Smooth muscle cell (in vitro differentiated cells): Measurements from ENCODE around the gene ELOVL2. TPM values are rescaled to one million over a fixed set of nuclear protein-coding genes. Genes with fewer than 3 reads are reported as not detected.

Source experiments
- DNase-seq: peaks from one replicate; lab custom pipeline; 2025; ENCODE audit not compliant: unreplicated experiment; lab: John Stamatoyannopoulos, UW
- H2AFZ ChIP-seq: fragments of 200-600 bp; sonication (generic); 2 replicates; pipeline ENCODE4 v1.6.0; 2016; ENCODE audit warnings: antibody characterized with exemption, low read depth, mild to moderate bottlenecking
- H3F3A ChIP-seq: fragments of 200-600 bp; sonication (generic); 2 replicates; pipeline ENCODE4 v1.6.0; 2017; ENCODE audit warnings: antibody characterized with exemption, low read depth
- H3K27ac ChIP-seq: fragments of 200-600 bp; sonication (generic); 2 replicates; pipeline ENCODE4 v1.5.1; 2016; ENCODE audit warnings: low read depth, mild to moderate bottlenecking
- H3K27me3 ChIP-seq: fragments of 200-600 bp; sonication (generic); 2 replicates; pipeline ENCODE4 v1.6.1; 2016; ENCODE audit warnings: low read depth, mild to moderate bottlenecking
- H3K36me3 ChIP-seq: fragments of 200-600 bp; sonication (generic); 2 replicates; pipeline ENCODE4 v1.5.1; 2016; ENCODE audit warnings: low read depth
- H3K4me1 ChIP-seq: fragments of 200-600 bp; sonication (generic); 2 replicates; pipeline ENCODE4 v1.5.1; 2016; ENCODE audit warnings: low read depth
- H3K4me2 ChIP-seq: fragments of 200-600 bp; sonication (generic); 2 replicates; pipeline ENCODE4 v1.6.0; 2016; ENCODE audit warnings: mild to moderate bottlenecking
- H3K4me3 ChIP-seq: fragments of 200-600 bp; sonication (generic); 2 replicates; pipeline ENCODE4 v1.5.1; 2016; ENCODE audit warnings: mild to moderate bottlenecking
- H3K79me2 ChIP-seq: fragments of 200-600 bp; sonication (generic); 2 replicates; pipeline ENCODE4 v1.6.0; 2016; ENCODE audit warnings: low read depth, mild to moderate bottlenecking
- H3K9ac ChIP-seq: fragments of 200-600 bp; sonication (generic); 2 replicates; pipeline ENCODE4 v1.6.0; 2016; ENCODE audit warnings: low read depth
- H3K9me3 ChIP-seq: fragments of 200-600 bp; sonication (generic); replicated peaks from 2 replicates; pipeline ENCODE4 v1.5.1; 2016; ENCODE audit warnings: low read depth
- H4K20me1 ChIP-seq: fragments of 200-600 bp; sonication (generic); 2 replicates; pipeline ENCODE4 v1.6.0; 2016; ENCODE audit warnings: low read depth
- CTCF ChIP-seq: fragments of 200-600 bp; sonication (generic); IDR thresholded peaks from 2 replicates; pipeline ENCODE4 v1.5.1; 2017; ENCODE audit warnings: borderline replicate concordance, mild to moderate bottlenecking, antibody characterized with exemption; ENCODE audit not compliant: insufficient read depth, poor library complexity, severe bottlenecking
- WGBS: methylation state at CpG from one replicate; pipeline ENCODE4 v1.1.7; 2016; ENCODE audit warnings: low lambda C conversion rate; 5-methylcytosine and 5-hydroxymethylcytosine counted together
- polyA plus RNA-seq: library from polyadenylated mRNA; unstranded; fragments of >200 nt; fragmentation: Nextera tagmentation; extraction: Ambion mirVana; gene quantifications from 2 replicates; pipeline ENCODE4 v1.2.1, GENCODE V29; 2016
- total RNA-seq: library from RNA; depleted of rRNA; stranded (reverse); fragments of >200 nt; gene quantifications from 2 replicates; pipeline ENCODE4 v1.2.3, GENCODE V29; 2014

The ELOVL2 gene
- total and polyA plus RNA-seq, 2 experiments from 2014 or later, result 15.9 to 28.9 TPM

DNA sequence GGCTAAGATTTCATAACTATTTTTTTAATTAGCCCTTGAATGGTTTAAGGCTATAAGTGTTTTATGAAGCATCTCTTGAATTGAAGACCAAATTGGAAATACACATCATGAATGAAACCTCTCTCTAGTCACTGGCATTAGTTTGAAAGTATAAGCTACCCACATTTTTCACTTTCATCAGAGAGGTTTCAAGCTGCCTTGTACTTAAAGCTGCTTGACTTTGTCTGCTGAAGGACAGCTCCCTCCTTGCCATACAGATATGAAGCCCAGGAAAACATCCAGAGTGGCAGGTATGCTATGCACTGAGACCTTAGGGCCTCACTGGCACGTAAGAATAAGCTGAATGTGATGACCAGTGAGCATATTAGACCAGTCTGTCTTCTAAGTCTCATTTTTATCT is 62.7 kb downstream of the ELOVL2 start:
- no peak overlapping the region for H3K27ac ChIP-seq
- H2AFZ ChIP-seq, result no peak overlapping the region
- H3K36me3 ChIP-seq, result no peaks in the 10 kb centered on the region
- no peak overlapping the region for H3K4me2 ChIP-seq
- no peaks in the 10 kb centered on the region for H3K27me3 ChIP-seq
- whole genome bisulfite sequencing, result 85% methylated on average over 1 of the region's 1 CpG
- H3K9ac ChIP-seq, result no peak overlapping the region
- H4K20me1 ChIP-seq, result no peaks in the 10 kb centered on the region
- H3K4me1 ChIP-seq, result no peaks in the 10 kb centered on the region
- no peaks in the 10 kb centered on the region for H3K79me2 ChIP-seq
- H3K4me3 ChIP-seq, result no peak overlapping the region
- H3F3A ChIP-seq, result no peaks in the 10 kb centered on the region
- H3K9me3 ChIP-seq, result no peaks in the 10 kb centered on the region
- no peak for DNase-seq
- TF ChIP-seq CTCF, result no peak

GRCh38 chr6:10979603-10980002 is 64.5 kb downstream of the ELOVL2 start:
- H2AFZ ChIP-seq, result no peak overlapping the region
- H3K9ac ChIP-seq, result no peak overlapping the region
- H3K27me3 ChIP-seq, result no peaks in the 10 kb centered on the region
- H3K4me2 ChIP-seq, result no peak overlapping the region
- no peak overlapping the region for H3K27ac ChIP-seq
- no peak for DNase-seq
- H3K79me2 ChIP-seq, result no peaks in the 10 kb centered on the region
- H3K4me3 ChIP-seq, result no peak overlapping the region
- H3F3A ChIP-seq, result no peaks in the 10 kb centered on the region
- H3K9me3 ChIP-seq, result no peaks in the 10 kb centered on the region
- no peaks in the 10 kb centered on the region for H4K20me1 ChIP-seq
- no peaks in the 10 kb centered on the region for H3K4me1 ChIP-seq
- H3K36me3 ChIP-seq, result no peaks in the 10 kb centered on the region
- no peak for TF ChIP-seq CTCF
- WGBS, result 72% methylated on average over 1 of the region's 1 CpG

- 94% methylated on average over 5 of the region's 5 CpGs for whole genome bisulfite sequencing
- no peak overlapping the region for H2AFZ ChIP-seq
- H4K20me1 ChIP-seq, result no peaks in the 10 kb centered on the region
- H3K9me3 ChIP-seq, result no peaks in the 10 kb centered on the region
- no peak for TF ChIP-seq CTCF
- H3K36me3 ChIP-seq, result no peaks in the 10 kb centered on the region
- H3K9ac ChIP-seq, result no peak overlapping the region
- no peak for DNase-seq
- no peak overlapping the region for H3K4me2 ChIP-seq
- H3K79me2 ChIP-seq, result no peaks in the 10 kb centered on the region
- H3K4me3 ChIP-seq, result no peak overlapping the region
- no peaks in the 10 kb centered on the region for H3K4me1 ChIP-seq
- no peaks in the 10 kb centered on the region for H3F3A ChIP-seq
- H3K27me3 ChIP-seq, result no peaks in the 10 kb centered on the region
- no peak overlapping the region for H3K27ac ChIP-seq
Observed at GRCh38 chr6:10977231-10977968, 66.7 kb downstream of the ELOVL2 start.

DNA sequence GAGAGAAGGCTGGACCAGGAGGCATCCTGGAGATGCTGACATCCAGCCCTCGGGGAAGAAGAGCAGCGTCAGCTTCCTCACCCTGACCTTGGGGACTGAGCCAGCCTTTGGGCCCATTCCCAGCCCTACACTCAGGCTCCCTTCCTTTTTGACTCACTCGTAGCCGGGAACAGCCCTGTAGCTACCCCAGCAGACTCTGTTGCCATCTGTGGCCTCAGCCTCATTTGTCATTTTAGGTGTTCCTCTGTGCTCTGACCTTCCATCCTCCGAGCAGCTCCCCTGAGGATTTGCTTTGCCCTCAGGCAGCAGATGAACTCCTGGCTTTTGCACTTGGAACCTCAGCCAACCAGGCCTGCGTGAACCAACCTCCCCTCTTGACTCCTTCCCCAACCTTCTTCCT is 67.5 kb downstream of the ELOVL2 start:
- no peaks in the 10 kb centered on the region for H4K20me1 ChIP-seq
- H3F3A ChIP-seq, result no peaks in the 10 kb centered on the region
- no peak overlapping the region for H2AFZ ChIP-seq
- H3K27me3 ChIP-seq, result no peaks in the 10 kb centered on the region
- WGBS, result 92% methylated on average over 6 of the region's 6 CpGs
- H3K4me3 ChIP-seq, result no peak overlapping the region
- H3K9ac ChIP-seq, result no peak overlapping the region
- TF ChIP-seq CTCF, result no peak
- H3K36me3 ChIP-seq, result no peaks in the 10 kb centered on the region
- no peaks in the 10 kb centered on the region for H3K9me3 ChIP-seq
- no peak overlapping the region for H3K27ac ChIP-seq
- no peaks in the 10 kb centered on the region for H3K4me1 ChIP-seq
- no peak for DNase-seq
- no peak overlapping the region for H3K4me2 ChIP-seq
- no peaks in the 10 kb centered on the region for H3K79me2 ChIP-seq
